RWPE1 (cell line): ENCODE data around the gene CORO7.
A peak's percentile ranks its signal among the peaks of the same experiment; 100 is the strongest.
"Not testable (repeated sequence)": the region's sequence is repeated elsewhere in the genome, so short reads cannot be mapped to it uniquely, and the experiment has no call there.

Experiments
- CTCF ChIA-PET: fragments of 350-600 bp; sonication (Branson Sonifier 250); formaldehyde crosslinking; extraction: SDS; loops from one replicate; lab custom pipeline; 2021; lab: Yijun Ruan, JAX
- POLR2A ChIA-PET: fragments of 400-600 bp; formaldehyde crosslinking; extraction: SDS; loops from one replicate; lab custom pipeline; 2020; ENCODE audit warnings: antibody characterized with exemption; ENCODE audit not compliant: low non-redundant PET; lab: Yijun Ruan, JAX
- DNase-seq: peaks from one replicate; pipeline ENCODE4 v3.0.0; 2012; ENCODE audit warnings: low spot score
- H3K27ac ChIP-seq: fragments of 450-650 bp; 2 replicates; pipeline ENCODE4 v1.5.1; 2017
- TF ChIP-seq, protein P1 (sequence below): fragments of 450-650 bp; conservative IDR thresholded peaks from 2 replicates; pipeline ENCODE4 v1.5.1; 2017; ENCODE audit warnings: low read depth, mild to moderate bottlenecking

Gene CORO7

DNA sequence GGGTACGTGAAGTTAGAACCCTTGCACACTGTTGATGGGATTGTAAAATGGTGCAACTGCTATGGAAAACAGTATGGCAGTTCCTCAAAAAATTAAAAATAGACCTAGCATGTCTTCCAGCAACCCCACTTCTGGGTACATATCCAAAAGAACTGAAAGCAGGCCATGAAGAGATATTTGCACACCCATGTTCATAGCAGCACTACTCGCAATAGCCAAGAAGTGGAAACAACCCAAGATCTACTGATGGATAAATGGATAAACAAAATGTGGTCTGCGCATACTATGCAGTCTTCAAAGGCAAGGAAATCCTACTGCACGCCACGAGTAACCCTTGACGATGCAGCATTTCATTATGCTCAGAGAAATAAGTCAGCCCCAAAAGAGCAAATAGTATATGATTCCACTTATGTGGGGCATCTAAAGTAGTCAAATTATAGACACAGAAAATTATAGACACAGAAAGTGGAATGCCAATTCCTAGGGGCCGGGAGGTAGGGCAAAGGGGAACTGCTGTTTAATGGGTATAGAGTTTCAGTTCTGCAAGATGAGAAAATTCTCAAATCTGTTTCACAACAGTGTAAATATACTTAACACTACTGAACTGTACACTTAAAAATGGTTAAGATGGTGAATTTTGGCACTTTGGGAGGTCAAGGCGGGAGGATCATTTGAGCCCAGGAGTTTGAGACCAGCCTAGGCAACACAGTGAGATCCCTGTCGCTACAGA, 17.2 kb downstream of the CORO7 start:
- DNase-seq: no peak
- TF ChIP-seq, protein P1, sequence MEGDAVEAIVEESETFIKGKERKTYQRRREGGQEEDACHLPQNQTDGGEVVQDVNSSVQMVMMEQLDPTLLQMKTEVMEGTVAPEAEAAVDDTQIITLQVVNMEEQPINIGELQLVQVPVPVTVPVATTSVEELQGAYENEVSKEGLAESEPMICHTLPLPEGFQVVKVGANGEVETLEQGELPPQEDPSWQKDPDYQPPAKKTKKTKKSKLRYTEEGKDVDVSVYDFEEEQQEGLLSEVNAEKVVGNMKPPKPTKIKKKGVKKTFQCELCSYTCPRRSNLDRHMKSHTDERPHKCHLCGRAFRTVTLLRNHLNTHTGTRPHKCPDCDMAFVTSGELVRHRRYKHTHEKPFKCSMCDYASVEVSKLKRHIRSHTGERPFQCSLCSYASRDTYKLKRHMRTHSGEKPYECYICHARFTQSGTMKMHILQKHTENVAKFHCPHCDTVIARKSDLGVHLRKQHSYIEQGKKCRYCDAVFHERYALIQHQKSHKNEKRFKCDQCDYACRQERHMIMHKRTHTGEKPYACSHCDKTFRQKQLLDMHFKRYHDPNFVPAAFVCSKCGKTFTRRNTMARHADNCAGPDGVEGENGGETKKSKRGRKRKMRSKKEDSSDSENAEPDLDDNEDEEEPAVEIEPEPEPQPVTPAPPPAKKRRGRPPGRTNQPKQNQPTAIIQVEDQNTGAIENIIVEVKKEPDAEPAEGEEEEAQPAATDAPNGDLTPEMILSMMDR: no peak
- H3K27ac ChIP-seq: no peak overlapping the region
- POLR2A ChIA-PET: no interaction called here
- CTCF ChIA-PET: interaction anchor here (0.7 to 1.0 kb wide), 2 partner anchors 40 to 596 kb away, joined by 3 to 6 read pairs; no protein-coding TSS in a partner anchor

DNA sequence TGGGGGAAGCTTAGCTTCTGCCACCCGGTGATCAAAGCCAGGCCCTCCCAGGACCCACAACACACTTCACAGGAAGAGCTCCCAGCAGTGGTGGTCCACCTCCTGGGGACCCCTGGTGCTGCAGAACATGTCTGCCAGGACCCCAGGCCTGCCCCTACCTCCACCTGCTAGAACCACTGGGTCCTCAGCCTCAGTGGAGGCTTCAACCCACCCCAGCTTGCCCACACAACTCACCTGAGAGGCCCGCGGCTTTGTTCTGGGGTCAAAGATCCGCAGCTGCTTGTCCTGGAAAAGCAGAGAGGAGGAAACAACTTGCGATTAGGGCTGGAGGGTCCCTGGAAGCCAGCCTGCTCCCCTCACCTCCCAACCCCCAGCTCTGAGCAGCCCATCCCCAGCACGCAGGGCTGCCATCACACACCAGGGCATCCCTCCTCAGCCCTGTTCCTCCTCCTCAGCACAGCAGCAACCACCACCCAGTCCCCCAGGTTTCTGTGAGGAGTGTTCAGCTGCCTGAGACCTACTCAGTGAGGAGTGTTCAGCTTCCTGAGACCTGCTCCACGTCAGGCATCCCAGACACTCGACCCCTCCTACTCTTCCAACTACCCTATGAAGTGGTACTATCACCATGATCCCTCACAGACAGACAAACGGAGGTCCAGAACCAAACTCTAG, 21.2 kb downstream of the CORO7 start:
- TF ChIP-seq, protein P1: no peak
- ChIA-PET POLR2A (no interaction called here), CTCF (interaction anchor here (1.6 to 6.7 kb wide), 2 partner anchors 7 to 36 kb away, joined by 17 to 44 read pairs; no protein-coding TSS in a partner anchor)
- H3K27ac ChIP-seq: peak overlapping the region; percentile 95
- no peak for DNase-seq

DNA sequence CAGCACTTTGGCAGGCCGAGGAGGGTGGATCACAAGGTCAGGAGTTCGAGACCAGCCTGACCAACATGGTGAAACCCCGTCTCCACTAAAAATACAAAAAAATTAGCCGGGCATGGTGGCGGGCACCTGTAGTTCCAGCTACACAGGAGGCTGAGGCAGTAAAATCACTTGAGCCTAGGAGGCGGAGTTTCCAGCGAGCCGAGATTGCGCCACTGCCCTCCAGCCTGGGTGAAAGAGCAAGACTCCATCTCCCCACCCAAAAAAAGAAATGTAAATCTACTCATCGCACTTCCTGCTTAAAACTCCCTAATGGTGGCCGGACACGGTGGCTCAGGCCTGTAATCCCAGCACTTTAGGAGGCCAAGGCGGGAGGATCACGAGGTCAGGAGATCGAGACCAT, 22.5 kb downstream of the CORO7 start:
- POLR2A ChIA-PET: interaction anchor here (0.6 kb wide), 1 partner anchor 155 kb away, joined by 5 read pairs; no protein-coding TSS in a partner anchor
- H3K27ac ChIP-seq: peak overlapping the region; percentile 95
- not testable (repeated sequence) for DNase-seq
- CTCF ChIA-PET: interaction anchor here (0.6 to 6.7 kb wide), 5 partner anchors 9 to 279 kb away, joined by 3 to 44 read pairs (median 7); no protein-coding TSS in a partner anchor

DNA sequence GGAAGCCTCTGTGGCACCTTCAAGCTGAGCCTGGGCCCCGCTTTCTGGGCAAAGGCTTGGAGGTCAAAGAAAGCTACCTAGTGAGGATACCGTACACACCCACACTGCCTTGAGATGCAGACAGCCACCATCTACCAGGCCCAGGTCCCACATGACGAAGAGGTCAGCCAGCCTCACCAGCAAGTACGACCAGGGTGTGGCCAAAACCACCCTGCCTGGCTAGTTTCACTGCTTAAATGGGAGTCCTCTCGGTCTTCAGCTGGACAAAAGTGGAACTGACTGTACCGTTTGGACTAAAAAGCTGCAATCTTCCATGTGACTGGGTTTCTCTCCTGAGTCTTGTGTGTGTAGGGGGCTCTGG, 23.2 kb downstream of the CORO7 start:
- ChIA-PET POLR2A (interaction anchor here (0.6 to 0.8 kb wide), 3 partner anchors 95 to 210 kb away, joined by 3 to 5 read pairs (median 3); no protein-coding TSS in a partner anchor), CTCF (interaction anchor here (0.6 to 6.7 kb wide), 8 partner anchors 9 to 279 kb away, joined by 3 to 44 read pairs (median 6); partner anchors contain the start of gene PAM16)
- DNase-seq: peak; percentile 76
- peak overlapping the region; percentile 95 for H3K27ac ChIP-seq
- TF ChIP-seq, protein P1: no peak

DNA sequence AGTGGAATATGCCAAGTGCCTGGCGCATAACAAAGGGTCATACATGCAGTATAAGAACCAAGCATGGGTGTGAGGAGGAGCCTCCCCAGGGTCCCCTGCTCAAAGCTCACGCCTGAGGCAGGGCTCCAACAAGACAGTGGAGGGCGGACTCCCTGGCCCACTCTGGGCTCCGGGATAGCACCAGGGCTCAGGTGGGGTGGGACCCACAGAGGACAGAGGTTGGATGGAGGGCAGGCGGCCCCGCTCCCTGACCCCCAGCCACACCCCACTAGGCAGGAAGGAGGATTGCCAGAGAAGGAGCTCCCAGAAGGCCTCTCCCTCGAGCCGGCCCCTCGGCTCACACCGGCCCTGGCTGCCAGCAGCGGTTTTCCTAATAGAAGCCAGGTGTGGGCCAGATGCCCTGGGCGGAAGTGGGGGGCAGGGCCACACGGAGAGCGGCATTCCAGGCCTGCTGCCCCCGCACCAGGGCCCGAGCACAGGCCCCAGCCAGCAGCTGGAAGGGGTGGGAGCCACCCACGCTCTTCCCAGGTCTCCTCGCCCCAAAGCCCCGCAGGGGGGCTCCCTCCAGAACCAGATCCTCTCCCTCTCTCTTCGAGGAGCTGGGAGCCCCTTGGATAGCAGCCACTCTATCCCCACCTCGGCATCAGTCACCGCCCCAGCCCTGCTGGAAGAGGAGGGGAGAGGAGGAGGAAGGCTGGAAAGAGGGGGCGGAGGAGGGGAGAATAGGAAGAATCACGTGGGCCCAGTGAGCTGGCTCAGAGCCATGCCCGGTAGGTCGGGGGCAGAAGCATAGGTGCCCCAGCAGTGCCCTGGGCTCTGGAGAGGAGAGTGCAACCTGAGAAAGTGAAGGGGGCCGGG, 23.8 kb downstream of the CORO7 start:
- ChIA-PET CTCF (interaction anchor here (0.7 to 6.7 kb wide), 6 partner anchors 10 to 104 kb away, joined by 3 to 44 read pairs (median 6); partner anchors contain the start of gene PAM16), POLR2A (interaction anchor here (0.6 to 0.8 kb wide), 2 partner anchors 94 to 209 kb away, joined by 3 read pairs; no protein-coding TSS in a partner anchor)
- TF ChIP-seq, protein P1: no peak
- peak overlapping the region; percentile 95 for H3K27ac ChIP-seq
- DNase-seq: peak; percentile 79

DNA sequence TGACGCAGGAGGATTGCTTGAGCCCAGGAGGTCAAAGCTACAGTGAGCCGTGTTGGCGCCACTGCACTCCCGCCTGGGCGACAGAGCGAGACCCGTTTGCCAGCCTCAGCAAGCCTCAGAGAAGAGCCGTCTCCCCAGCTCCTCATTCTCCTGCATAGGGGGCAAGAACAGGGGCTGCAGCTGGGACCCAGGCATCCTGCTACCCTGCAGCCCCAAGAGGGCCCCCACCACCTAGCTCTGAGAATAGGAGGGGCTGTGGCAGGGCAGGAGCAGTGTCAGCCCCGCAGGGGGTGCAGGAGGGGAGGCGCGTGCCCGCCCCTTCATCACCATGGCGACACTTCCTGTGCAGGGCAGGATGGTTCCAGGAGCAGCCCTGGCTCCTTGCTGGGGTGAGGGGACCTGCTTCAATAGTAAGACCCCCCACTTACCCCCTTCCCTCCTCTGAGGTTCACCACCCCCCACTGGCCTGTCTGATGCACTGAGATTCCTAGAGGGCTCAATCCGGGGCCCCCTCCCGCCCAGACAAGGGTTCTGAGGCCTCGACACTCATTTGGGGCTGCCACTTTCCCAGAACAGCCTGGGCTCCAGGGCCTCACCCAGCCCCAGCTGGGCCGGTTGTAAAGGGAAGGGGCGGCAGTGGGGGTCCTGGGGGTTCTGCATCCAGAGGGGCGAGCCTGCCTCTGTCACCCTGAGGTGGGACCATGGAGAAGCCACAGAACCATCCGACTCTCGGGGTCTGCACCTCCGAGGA, 24.6 kb downstream of the CORO7 start:
- ChIA-PET CTCF (interaction anchor here (0.7 to 6.7 kb wide), 5 partner anchors 11 to 52 kb away, joined by 3 to 44 read pairs (median 7); partner anchors contain the start of gene PAM16), POLR2A (no interaction called here)
- H3K27ac ChIP-seq: peak overlapping the region; percentile 95
- TF ChIP-seq, protein P1: no peak
- no peak for DNase-seq
